ENCODE results near the gene ZFYVE16.
"Not testable (repeated sequence)": the region's sequence is repeated elsewhere in the genome, so short reads cannot be mapped to it uniquely, and the experiment has no call there.

Gene ZFYVE16

GRCh38 chr5:80411589-80412219, 3.8 kb downstream of the ZFYVE16 start:
- no peak for DNase-seq

- no peak for DNase-seq
Observed at GRCh38 chr5:80414113-80414512, 6.2 kb downstream of the ZFYVE16 start.

GRCh38 chr5:80417973-80418372, 10.1 kb downstream of the ZFYVE16 start:
- no peak for DNase-seq

DNA sequence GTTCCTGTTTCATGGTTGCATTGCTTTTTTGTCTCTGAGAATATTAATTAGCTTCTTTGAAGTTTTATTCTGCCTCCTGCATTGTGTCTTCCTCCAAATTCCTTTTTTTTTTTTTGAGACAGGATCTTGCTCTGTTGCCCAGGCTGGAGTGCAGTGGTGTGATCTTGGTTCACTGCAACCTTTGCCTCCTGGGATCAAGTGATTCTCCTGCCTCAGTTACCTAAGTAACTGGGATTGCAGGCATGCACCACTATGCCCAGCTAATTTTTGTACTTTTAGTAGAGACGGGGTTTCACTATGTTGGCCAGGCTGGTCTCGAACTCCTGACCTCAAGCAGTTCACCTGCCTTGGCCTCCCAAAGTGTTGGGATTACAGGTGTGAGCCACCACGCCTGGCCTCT, 16.5 kb downstream of the ZFYVE16 start:
- not testable (repeated sequence) for DNase-seq

DNA sequence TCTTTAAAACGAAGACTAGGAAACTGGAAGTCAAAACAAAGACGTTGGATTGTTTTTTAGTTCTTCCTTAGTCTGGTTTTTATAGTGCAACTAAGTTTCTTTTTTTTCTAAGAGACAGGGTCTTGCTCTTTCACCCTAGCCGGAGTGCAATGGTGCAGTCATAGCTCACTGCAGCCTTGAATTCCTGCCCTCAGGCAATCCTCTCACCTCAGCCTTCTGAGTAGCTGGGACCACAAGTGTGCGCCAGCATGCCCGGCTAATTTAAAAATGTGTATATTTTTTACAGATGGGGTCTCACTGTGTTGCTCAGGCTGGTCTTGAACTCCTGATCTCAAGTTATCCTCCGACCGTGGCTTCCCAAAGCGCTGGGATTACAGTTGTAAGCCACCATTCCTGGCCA, 27.6 kb downstream of the ZFYVE16 start:
- DNase-seq: no peak

- no peak for DNase-seq
Observed at GRCh38 chr5:80437326-80437725, 29.5 kb downstream of the ZFYVE16 start.

- no peak for DNase-seq
Observed at GRCh38 chr5:80438739-80439138, 30.9 kb downstream of the ZFYVE16 start.

- no peak for DNase-seq
Observed at GRCh38 chr5:80439213-80439612, 31.3 kb downstream of the ZFYVE16 start.

DNA sequence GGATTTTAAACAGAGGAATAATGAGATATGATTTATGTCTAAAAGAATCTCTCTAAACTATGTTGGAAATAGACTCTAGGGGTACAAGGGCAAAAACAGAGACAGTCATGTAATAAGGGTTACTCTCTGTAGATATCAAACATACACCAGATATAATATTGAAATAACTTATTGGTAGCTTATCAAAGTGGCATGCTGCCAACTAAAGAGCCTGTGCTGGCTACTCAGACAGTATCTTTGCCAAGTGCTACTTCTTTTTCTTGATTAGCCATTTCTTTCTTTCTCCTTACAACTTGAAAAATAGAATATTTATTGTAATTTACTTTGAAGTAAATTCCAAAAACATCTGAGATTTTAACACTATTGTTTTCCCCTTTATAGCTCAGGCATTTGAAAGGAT, 34.9 kb downstream of the ZFYVE16 start:
- DNase-seq: no peak

DNA sequence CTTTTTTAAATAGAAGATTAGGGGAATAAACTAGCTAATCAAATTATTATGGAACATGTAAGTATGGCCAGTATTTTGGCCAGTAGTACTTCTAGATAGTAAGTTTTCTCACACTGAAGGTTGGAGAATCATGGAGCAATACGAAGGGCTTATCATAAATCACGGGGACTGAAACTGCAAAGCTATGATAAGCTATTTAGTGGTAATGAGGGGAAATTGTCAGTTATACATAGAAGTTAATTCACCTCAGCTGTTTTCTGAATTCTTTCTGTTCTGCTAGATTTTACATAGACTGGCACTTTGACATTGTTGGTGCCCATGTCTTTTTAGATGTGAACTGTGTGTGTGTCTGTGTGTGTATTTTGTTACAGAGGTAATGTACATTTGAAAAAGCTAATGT, 45.5 kb downstream of the ZFYVE16 start:
- no peak for DNase-seq

DNA sequence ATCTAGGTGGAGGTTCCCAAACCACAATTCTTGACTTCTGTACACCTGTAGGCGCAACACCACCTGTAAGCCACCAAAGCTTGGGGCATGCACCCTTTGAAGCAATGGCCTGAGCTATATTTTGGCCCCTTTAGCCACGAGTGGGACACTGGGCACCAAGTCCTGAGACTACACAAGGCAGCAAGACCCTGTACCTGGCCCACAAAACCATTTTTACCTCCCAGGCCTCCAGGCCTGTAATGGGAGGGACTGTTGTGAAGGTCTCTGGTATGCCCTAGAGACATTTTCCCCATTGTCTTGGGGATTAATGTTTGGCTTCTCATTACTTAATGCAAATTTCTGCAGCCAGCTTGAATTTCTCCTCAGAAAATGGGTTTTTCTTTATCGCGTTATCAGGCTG, 55.4 kb downstream of the ZFYVE16 start:
- no peak for DNase-seq

- DNase-seq: peak; percentile 8
Observed at GRCh38 chr5:80466669-80467485, 59.0 kb downstream of the ZFYVE16 start.

- no peak for DNase-seq
Observed at GRCh38 chr5:80468131-80468530, 60.3 kb downstream of the ZFYVE16 start.

DNA sequence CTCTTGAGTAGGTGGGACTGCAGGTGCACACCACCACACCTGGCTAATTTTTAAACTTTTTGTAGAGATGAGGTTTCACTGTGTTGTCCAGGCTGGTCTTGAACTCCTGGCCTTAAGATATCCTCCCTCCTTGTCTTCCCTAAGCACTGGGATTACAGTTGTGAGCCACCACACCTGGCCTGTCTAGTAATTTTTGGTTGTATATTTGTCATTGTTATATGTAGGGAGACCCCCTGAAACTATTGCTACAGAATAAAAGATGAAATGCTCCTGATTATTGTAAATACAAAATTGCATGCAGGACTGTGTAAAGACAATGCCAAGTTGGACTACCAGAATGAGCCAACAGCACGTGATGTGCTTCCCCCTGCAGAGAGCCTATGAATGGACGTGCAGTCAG, 62.8 kb downstream of the ZFYVE16 start:
- not testable (repeated sequence) for DNase-seq

GRCh38 chr5:80474929-80475328, 67.1 kb downstream of the ZFYVE16 start:
- DNase-seq: no peak

- no peak for DNase-seq
Observed at GRCh38 chr5:80479713-80480112, 71.8 kb downstream of the ZFYVE16 start.

- no peak for DNase-seq
Observed at GRCh38 chr5:80480354-80480753, 72.5 kb downstream of the ZFYVE16 start.

- DNase-seq: peak; percentile 64
Observed at GRCh38 chr5:80481019-80481893, 73.4 kb downstream of the ZFYVE16 start.

DNA sequence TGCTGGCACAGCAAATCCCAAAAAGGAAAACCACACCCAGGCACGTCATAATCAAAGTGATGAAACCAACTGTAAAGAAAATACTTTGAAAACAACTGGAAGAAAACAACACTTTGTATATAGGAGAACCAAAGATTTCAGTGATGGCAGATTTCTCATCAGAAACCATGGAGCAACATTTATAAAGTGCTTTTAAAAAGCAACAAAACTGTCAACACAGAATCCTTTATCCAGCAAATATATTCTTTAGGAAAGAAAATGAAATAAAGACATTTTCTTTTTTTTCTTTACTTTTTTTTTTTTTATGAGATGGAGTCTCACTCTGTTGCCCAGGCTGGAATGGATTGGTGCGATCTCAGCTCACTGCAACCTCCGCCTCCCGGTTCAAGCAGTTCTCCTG, 74.7 kb downstream of the ZFYVE16 start:
- no peak for DNase-seq

DNA sequence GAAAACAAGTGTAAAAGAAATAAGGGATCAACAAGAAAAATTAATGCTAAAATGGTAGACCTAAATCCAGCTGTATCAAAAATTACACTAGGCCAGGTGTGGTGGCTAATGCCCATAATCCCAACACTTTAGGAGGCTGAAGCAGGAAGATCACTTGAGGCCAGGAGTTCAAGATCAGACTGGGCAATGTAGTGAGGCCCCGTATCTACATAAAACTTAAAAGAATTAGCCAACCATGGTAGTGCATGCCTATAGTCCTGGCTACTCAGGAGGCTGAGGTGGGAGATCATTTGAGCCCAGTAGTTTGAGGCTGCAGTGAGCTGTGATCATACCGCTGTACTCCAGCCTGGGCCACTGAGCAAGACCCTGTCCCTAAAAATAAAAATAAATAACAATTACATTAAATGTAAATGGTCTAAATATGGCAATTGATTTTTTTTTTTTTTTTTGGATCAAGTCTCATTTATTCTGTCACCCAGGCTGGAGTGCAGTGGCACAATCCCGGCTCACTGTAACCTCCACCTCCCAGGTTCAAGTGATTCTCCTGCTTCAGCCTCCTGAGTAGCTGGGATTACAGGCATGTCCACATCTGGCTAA, 75.9 kb downstream of the ZFYVE16 start:
- DNase-seq: no peak

DNA sequence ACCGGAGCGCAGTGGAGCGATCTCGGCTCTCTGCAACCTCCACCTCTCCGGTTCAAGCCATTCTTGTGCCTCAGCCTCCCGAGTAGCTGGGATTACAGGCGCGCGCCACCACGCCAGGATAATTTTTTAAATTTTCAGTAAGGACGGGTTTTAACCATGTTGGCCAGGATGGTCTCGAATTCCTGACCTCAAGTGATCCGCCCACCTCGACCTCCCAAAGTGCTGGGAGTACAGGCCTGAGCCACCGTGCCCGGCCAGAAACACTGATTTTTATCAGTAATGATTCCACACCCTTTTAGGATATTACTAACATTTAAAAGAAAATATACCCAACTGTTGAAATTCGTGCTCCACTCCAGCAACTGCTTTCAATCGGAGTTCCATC, 79.6 kb downstream of the ZFYVE16 start:
- DNase-seq: no peak

DNA sequence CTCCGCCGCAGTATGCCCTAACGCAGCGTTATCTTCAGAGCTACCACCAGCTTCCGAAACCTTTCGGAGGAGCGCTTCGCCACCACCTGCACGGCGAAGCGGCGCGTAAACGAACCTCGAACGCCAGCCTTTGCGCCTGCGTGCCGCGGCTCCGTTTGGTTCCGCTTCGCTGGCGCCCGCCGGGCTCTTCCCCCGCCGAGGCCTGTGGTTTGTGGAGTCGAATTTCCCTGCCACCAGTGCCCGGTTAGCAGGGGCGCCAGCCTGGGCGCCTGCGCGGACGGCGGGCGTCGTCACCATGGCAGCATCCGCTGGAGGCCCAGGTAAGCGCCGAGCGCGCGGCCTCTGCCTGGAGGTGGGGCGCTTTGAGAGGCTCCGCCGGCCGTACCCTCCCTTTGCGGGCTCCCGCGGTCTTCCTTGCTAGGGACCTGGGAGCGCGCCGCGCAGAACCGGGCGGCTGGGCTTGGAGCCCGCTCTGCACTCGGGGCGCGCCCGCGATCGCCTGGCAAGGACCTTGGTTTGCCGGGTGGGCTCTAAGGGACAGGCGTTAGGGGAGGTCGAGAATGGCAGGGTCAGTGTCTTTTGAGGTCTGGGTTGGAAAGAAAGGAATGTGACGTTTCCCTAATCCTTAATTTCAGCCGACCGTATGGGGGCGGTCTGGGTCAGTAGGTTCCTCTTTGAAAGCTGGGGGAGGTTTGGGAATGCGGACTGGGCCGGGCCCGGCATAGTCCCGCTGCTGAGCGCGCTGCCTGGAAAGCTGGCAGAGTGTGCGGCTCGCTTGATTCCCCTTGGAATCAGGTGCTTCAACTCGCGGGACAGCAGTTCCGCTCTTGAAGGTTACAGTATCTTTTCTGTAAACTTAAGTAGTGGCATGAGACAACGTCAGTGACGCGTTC, 80.2 kb downstream of the ZFYVE16 start, which contains the start of gene FAM151B:
Gene FAM151B (plus strand): TSS at position 272 of the 893 bp plus-strand sequence. CDS start 24 bp downstream, at position 296.
- peak; percentile 86 for DNase-seq
